WTC11 (cell line): Measurements from ENCODE around the gene MLLT1. TPM values are rescaled to one million over a fixed set of nuclear protein-coding genes. Genes with fewer than 3 reads are reported as not detected.

Experiments
- ATAC-seq: fragments of 200-7000 bp; cut with Tn5 transposase; 2 replicates; pipeline ENCODE4 v1.10.0; 2021; ENCODE audit warnings: mild to moderate bottlenecking, moderate library complexity
- CTCF ChIA-PET: fragments of 300-600 bp; sonication (Branson Sonifier 250); formaldehyde crosslinking; loops from one replicate; lab custom pipeline; 2021; ENCODE audit warnings: antibody characterized with exemption; lab: Charles Lee
- POLR2A ChIA-PET: fragments of 350-600 bp; sonication (Branson Sonifier 250); formaldehyde crosslinking; loops from one replicate; lab custom pipeline; 2021; ENCODE audit warnings: antibody characterized with exemption; lab: Charles Lee
- DNase-seq: peaks from one replicate; pipeline ENCODE4 v3.0.0; 2021; ENCODE audit warnings: low spot score
- H3K27ac Mint-ChIP-seq: 2 replicates; pipeline ENCODE4 v1.8.0; 2021; ENCODE audit warnings: mixed read lengths
- H3K27me3 Mint-ChIP-seq: 2 replicates; pipeline ENCODE4 v1.8.0; 2021; ENCODE audit warnings: low read depth, mild to moderate bottlenecking, moderate library complexity, mixed read lengths
- H3K36me3 Mint-ChIP-seq: 2 replicates; pipeline ENCODE4 v1.8.0; 2021; ENCODE audit warnings: mixed read lengths
- H3K4me1 Mint-ChIP-seq: 2 replicates; pipeline ENCODE4 v1.8.0; 2022; ENCODE audit warnings: mixed read lengths
- H3K4me3 Mint-ChIP-seq: 2 replicates; pipeline ENCODE4 v1.8.0; 2021; ENCODE audit warnings: mild to moderate bottlenecking, moderate library complexity, mixed read lengths
- H3K9me3 Mint-ChIP-seq: 2 replicates; pipeline ENCODE4 v1.8.0; 2021; ENCODE audit warnings: mixed read lengths
- ESRRA ChIP-seq: sonication (generic); formaldehyde crosslinking; IDR thresholded peaks from 2 replicates; pipeline ENCODE4 v1.8.1; 2022; ENCODE audit warnings: mild to moderate bottlenecking, missing genetic modification reagents, borderline replicate concordance
- FOXK1 ChIP-seq: sonication (generic); formaldehyde crosslinking; IDR thresholded peaks from 2 replicates; pipeline ENCODE4 v1.8.0; 2022; ENCODE audit warnings: mild to moderate bottlenecking, moderate library complexity, missing genetic modification reagents
- FOXP1 ChIP-seq: sonication (generic); formaldehyde crosslinking; IDR thresholded peaks from 2 replicates; pipeline ENCODE4 v1.8.0; 2022; ENCODE audit warnings: missing genetic modification reagents, mild to moderate bottlenecking, moderate library complexity, borderline replicate concordance
- GRHL2 ChIP-seq: fragments of 250-450 bp; sonication (Bioruptor Pico); IDR thresholded peaks from 2 replicates; pipeline ENCODE4 v1.8.0; 2022; ENCODE audit warnings: mild to moderate bottlenecking, moderate library complexity; ENCODE audit not compliant: insufficient replicate concordance, severe bottlenecking
- HMGA2 ChIP-seq: fragments of 250-450 bp; sonication (Bioruptor Pico); IDR thresholded peaks from 2 replicates; pipeline ENCODE4 v1.4.0; 2021; ENCODE audit warnings: mild to moderate bottlenecking, moderate library complexity
- JAZF1 ChIP-seq: fragments of 250-450 bp; sonication (Bioruptor Pico); IDR thresholded peaks from 2 replicates; pipeline ENCODE4 v1.9.0; 2021; ENCODE audit warnings: moderate library complexity, mild to moderate bottlenecking, inconsistent platforms
- NR1H2 ChIP-seq: sonication (generic); formaldehyde crosslinking; IDR thresholded peaks from 2 replicates; pipeline ENCODE4 v1.9.0; 2021; ENCODE audit warnings: mild to moderate bottlenecking, moderate library complexity, missing genetic modification reagents
- PRRX2 ChIP-seq: fragments of 250-450 bp; sonication (Bioruptor Pico); IDR thresholded peaks from 2 replicates; pipeline ENCODE4 v1.8.0; 2021; ENCODE audit warnings: mild to moderate bottlenecking
- SOX15 ChIP-seq: fragments of 250-450 bp; sonication (Bioruptor Pico); IDR thresholded peaks from 2 replicates; pipeline ENCODE4 v1.9.0; 2021; ENCODE audit warnings: mild to moderate bottlenecking
- SP1 ChIP-seq: sonication (generic); formaldehyde crosslinking; conservative IDR thresholded peaks from 2 replicates; pipeline ENCODE4 v1.8.1; 2022; ENCODE audit warnings: missing genetic modification reagents
- TCF7 ChIP-seq: sonication (generic); formaldehyde crosslinking; IDR thresholded peaks from 2 replicates; pipeline ENCODE4 v1.8.0; 2022; ENCODE audit warnings: mild to moderate bottlenecking, low read depth, missing genetic modification reagents, moderate library complexity
- TEAD1 ChIP-seq: sonication (generic); formaldehyde crosslinking; IDR thresholded peaks from 2 replicates; pipeline ENCODE4 v1.8.0; 2022; ENCODE audit warnings: mild to moderate bottlenecking, missing genetic modification reagents
- TEAD4 ChIP-seq: sonication (generic); formaldehyde crosslinking; IDR thresholded peaks from 2 replicates; pipeline ENCODE4 v1.8.0; 2022; ENCODE audit warnings: mild to moderate bottlenecking, missing genetic modification reagents
- TP53 ChIP-seq: sonication (generic); formaldehyde crosslinking; IDR thresholded peaks from 2 replicates; pipeline ENCODE4 v1.8.1; 2023; ENCODE audit warnings: mild to moderate bottlenecking, missing genetic modification reagents
- ZBTB21 ChIP-seq: sonication (generic); formaldehyde crosslinking; IDR thresholded peaks from 2 replicates; pipeline ENCODE4 v1.8.1; 2023; ENCODE audit warnings: mild to moderate bottlenecking, missing genetic modification reagents, borderline replicate concordance
- ZNF138 ChIP-seq: sonication (generic); formaldehyde crosslinking; conservative IDR thresholded peaks from 2 replicates; pipeline ENCODE4 v1.8.1; 2022; ENCODE audit warnings: mild to moderate bottlenecking, moderate library complexity, missing genetic modification reagents
- ZNF317 ChIP-seq: sonication (generic); formaldehyde crosslinking; IDR thresholded peaks from 2 replicates; pipeline ENCODE4 v1.8.1; 2023; ENCODE audit warnings: low read depth, mild to moderate bottlenecking, moderate library complexity, missing genetic modification reagents, borderline replicate concordance
- total RNA-seq: library from RNA; stranded (reverse); gene quantifications from 3 replicates; pipeline ENCODE4 v1.2.3, GENCODE V29; 2021
- TF ChIP-seq, protein P1 (sequence below): fragments of 250-450 bp; sonication (Bioruptor Pico); IDR thresholded peaks from 2 replicates; pipeline ENCODE4 v1.8.0; 2021; ENCODE audit warnings: mild to moderate bottlenecking
- TF ChIP-seq, protein P2 (sequence below): fragments of 250-450 bp; sonication (Bioruptor Pico); conservative IDR thresholded peaks from 2 replicates; pipeline ENCODE4 v1.9.0; 2021; ENCODE audit warnings: mild to moderate bottlenecking
- TF ChIP-seq, protein P3 (sequence below): sonication (generic); formaldehyde crosslinking; conservative IDR thresholded peaks from 2 replicates; pipeline ENCODE4 v1.8.1; 2022; ENCODE audit warnings: mild to moderate bottlenecking, missing genetic modification reagents
- TF ChIP-seq, protein P4 (sequence below): sonication (generic); formaldehyde crosslinking; IDR thresholded peaks from 2 replicates; pipeline ENCODE4 v1.8.0; 2023; ENCODE audit warnings: mild to moderate bottlenecking, missing genetic modification reagents
- TF ChIP-seq, protein P5 (sequence below): fragments of 250-450 bp; sonication (Bioruptor Pico); IDR thresholded peaks from 2 replicates; pipeline ENCODE4 v2.1.2; 2022; ENCODE audit warnings: mild to moderate bottlenecking, moderate library complexity
- TF ChIP-seq, protein P6 (sequence below): sonication (generic); formaldehyde crosslinking; IDR thresholded peaks from 2 replicates; pipeline ENCODE4 v1.8.1; 2023; ENCODE audit warnings: mild to moderate bottlenecking, missing genetic modification reagents
- TF ChIP-seq, protein P7 (sequence below): sonication (generic); formaldehyde crosslinking; IDR thresholded peaks from 2 replicates; pipeline ENCODE4 v1.8.1; 2022; ENCODE audit warnings: mild to moderate bottlenecking, moderate library complexity, missing genetic modification reagents

Gene MLLT1
- total RNA-seq, 1 experiment from 2014 or later: 58.2 TPM

DNA sequence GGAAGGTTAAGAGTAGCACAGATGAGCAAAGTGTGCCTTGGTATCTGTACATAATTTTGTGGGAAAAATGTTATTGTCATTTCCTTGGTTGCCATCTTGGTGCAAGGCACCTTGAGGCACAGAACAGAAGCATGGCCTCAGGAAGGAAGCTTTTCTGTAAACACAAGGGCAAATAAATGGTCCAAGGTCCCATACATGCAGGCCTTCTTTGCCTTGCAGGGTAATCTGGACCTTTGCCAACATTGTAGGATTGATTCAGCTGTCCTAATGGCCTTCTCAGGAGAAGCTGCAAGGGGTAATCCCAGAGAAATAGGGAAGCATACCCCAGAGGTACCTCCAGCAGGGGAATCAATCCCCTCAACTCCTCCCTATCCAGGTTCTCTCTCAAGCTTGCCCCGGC is 9.0 kb upstream of the MLLT1 start (continued):
- no peak for TF ChIP-seq FOXP1 (CRISPR knock-in tag)
- TF ChIP-seq, protein P1, sequence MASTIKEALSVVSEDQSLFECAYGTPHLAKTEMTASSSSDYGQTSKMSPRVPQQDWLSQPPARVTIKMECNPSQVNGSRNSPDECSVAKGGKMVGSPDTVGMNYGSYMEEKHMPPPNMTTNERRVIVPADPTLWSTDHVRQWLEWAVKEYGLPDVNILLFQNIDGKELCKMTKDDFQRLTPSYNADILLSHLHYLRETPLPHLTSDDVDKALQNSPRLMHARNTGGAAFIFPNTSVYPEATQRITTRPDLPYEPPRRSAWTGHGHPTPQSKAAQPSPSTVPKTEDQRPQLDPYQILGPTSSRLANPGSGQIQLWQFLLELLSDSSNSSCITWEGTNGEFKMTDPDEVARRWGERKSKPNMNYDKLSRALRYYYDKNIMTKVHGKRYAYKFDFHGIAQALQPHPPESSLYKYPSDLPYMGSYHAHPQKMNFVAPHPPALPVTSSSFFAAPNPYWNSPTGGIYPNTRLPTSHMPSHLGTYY (CRISPR knock-in tag): no peak
- TF ChIP-seq, protein P2, sequence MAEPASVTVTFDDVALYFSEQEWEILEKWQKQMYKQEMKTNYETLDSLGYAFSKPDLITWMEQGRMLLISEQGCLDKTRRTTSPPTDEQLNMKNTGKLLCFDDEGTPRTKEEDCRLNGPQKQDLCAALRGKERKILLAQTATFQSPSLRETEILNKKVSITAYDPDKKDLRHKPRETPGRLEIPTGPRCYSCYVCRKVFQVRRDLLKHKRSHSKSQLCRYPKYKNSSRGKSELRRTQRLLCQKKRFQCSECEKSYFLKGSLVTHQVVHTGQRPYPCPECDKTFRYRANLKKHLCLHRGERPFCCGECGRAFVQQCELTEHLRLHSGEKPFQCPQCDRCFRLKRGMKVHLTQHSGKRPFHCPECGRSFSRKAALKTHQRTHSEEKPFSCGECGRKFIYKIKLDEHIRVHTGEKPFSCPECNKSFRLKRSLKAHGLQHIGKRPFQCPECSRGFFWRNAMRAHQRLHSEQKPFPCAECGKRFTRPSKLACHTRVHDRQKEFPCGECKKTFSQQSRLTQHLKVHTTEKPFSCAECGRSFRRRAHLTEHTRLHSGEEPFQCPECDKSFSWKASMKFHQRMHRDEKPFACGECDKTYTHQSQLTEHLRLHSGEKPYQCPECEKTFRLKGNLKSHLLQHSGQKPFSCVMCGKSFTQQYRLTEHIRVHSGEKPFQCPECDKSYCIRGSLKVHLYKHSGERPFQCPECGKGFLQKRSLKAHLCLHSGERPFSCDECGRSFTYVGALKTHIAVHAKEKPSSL (CRISPR knock-in tag): no peak

DNA sequence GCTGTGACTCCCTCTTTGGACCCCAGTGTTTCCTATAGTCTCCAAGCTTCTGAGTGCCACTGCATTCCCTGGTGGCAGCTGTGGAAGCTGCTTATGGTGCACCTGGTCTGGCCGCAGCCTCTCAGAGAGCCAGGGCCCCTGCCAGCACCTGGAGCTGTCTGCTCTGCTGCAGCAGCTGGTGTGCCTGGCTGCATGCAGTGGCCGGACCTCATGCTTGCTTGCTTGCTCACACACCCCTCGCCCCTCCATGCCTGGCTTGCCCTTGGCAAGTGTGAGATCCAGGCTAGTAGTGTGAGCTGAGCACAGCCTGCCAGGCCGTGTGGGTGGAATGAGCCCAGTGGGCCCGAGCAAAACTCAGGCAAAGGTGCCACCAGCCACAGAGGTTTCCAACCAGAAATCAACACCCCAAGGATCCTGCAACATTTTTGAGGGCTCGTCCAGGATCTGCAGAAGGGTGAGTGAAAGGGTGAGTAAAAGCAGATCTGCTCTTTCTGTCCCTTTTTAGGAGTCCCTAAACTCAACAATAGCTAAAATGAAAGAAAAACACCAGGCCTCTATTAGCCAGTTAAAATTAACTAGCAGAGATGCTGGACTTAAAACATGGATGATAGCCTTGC is 7.6 kb upstream of the MLLT1 start:
- Mint-ChIP-seq H3K4me3 (no peak overlapping the region), H3K27me3 (peaks cover 39% of the 10 kb centered on the region), H3K36me3 (peaks cover 37% of the 10 kb centered on the region), H3K4me1 (no peaks in the 10 kb centered on the region), H3K27ac (no peak overlapping the region), H3K9me3 (peaks cover 51% of the 10 kb centered on the region)
- no peak for ATAC-seq
- ChIA-PET CTCF (interaction anchor here (0.6 kb wide), 1 partner anchor 513 kb away, joined by 4 read pairs; no protein-coding TSS in a partner anchor), POLR2A (no interaction called here)
- DNase-seq: no peak
- no peak for TF ChIP-seq PRRX2 (CRISPR knock-in tag)
- TF ChIP-seq, protein P3, sequence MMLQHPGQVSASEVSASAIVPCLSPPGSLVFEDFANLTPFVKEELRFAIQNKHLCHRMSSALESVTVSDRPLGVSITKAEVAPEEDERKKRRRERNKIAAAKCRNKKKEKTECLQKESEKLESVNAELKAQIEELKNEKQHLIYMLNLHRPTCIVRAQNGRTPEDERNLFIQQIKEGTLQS (CRISPR knock-in tag): no peak
- TF ChIP-seq TEAD1: no peak
- TF ChIP-seq ESRRA (CRISPR knock-in tag): no peak
- TF ChIP-seq ZBTB21 (CRISPR knock-in tag): no peak
- TF ChIP-seq, all 79 proteins: peak for 0

DNA sequence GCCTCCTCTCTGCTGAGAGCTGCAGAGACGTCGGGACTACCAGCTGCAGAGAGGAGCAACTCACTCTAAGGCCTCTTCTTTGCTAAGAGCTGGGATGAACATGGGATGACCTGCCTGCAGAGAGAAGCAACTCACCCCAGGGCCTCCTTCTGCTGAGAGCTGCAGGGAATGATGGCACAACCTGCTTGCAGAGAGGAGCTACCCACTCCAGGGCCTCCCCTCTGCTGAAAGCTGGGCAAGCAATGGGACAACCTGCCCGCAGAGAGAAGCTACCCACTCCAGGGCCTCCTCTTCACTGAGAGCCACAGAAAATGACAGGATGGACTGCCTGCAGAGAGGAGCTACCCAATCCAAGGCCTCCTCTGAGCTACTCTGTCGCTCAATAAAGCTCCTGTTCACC is 6.9 kb upstream of the MLLT1 start:
- CTCF ChIA-PET: no interaction called here
- H3K4me1 Mint-ChIP-seq: no peaks in the 10 kb centered on the region
- peaks cover 51% of the 10 kb centered on the region for H3K9me3 Mint-ChIP-seq
- POLR2A ChIA-PET: no interaction called here
- peaks cover 31% of the 10 kb centered on the region for H3K36me3 Mint-ChIP-seq
- no peak overlapping the region for H3K4me3 Mint-ChIP-seq
- no peak for ATAC-seq
- DNase-seq: no peak
- no peak overlapping the region for H3K27ac Mint-ChIP-seq
- peaks cover 40% of the 10 kb centered on the region for H3K27me3 Mint-ChIP-seq
- TF ChIP-seq SOX15 (CRISPR knock-in tag) (no peak), ZBTB21 (CRISPR knock-in tag) (no peak), JAZF1 (CRISPR knock-in tag) (no peak), HMGA2 (CRISPR knock-in tag) (no peak), SP1 (CRISPR knock-in tag) (no peak), TP53 (CRISPR knock-in tag) (no peak), ZNF138 (CRISPR knock-in tag) (no peak), TCF7 (CRISPR knock-in tag) (no peak), NR1H2 (CRISPR knock-in tag) (no peak), GRHL2 (CRISPR knock-in tag) (no peak), ZNF317 (no peak), TEAD4 (CRISPR knock-in tag) (no peak), FOXK1 (CRISPR knock-in tag) (no peak)
- TF ChIP-seq, protein P4, sequence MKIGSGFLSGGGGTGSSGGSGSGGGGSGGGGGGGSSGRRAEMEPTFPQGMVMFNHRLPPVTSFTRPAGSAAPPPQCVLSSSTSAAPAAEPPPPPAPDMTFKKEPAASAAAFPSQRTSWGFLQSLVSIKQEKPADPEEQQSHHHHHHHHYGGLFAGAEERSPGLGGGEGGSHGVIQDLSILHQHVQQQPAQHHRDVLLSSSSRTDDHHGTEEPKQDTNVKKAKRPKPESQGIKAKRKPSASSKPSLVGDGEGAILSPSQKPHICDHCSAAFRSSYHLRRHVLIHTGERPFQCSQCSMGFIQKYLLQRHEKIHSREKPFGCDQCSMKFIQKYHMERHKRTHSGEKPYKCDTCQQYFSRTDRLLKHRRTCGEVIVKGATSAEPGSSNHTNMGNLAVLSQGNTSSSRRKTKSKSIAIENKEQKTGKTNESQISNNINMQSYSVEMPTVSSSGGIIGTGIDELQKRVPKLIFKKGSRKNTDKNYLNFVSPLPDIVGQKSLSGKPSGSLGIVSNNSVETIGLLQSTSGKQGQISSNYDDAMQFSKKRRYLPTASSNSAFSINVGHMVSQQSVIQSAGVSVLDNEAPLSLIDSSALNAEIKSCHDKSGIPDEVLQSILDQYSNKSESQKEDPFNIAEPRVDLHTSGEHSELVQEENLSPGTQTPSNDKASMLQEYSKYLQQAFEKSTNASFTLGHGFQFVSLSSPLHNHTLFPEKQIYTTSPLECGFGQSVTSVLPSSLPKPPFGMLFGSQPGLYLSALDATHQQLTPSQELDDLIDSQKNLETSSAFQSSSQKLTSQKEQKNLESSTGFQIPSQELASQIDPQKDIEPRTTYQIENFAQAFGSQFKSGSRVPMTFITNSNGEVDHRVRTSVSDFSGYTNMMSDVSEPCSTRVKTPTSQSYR (CRISPR knock-in tag): no peak
- TF ChIP-seq, protein P5, sequence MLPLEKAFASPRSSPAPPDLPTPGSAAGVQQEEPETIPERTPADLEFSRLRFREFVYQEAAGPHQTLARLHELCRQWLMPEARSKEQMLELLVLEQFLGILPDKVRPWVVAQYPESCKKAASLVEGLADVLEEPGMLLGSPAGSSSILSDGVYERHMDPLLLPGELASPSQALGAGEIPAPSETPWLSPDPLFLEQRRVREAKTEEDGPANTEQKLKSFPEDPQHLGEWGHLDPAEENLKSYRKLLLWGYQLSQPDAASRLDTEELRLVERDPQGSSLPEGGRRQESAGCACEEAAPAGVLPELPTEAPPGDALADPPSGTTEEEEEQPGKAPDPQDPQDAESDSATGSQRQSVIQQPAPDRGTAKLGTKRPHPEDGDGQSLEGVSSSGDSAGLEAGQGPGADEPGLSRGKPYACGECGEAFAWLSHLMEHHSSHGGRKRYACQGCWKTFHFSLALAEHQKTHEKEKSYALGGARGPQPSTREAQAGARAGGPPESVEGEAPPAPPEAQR (CRISPR knock-in tag): no peak
- TF ChIP-seq, protein P6, sequence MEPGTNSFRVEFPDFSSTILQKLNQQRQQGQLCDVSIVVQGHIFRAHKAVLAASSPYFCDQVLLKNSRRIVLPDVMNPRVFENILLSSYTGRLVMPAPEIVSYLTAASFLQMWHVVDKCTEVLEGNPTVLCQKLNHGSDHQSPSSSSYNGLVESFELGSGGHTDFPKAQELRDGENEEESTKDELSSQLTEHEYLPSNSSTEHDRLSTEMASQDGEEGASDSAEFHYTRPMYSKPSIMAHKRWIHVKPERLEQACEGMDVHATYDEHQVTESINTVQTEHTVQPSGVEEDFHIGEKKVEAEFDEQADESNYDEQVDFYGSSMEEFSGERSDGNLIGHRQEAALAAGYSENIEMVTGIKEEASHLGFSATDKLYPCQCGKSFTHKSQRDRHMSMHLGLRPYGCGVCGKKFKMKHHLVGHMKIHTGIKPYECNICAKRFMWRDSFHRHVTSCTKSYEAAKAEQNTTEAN (CRISPR knock-in tag): no peak
- TF ChIP-seq, protein P7, sequence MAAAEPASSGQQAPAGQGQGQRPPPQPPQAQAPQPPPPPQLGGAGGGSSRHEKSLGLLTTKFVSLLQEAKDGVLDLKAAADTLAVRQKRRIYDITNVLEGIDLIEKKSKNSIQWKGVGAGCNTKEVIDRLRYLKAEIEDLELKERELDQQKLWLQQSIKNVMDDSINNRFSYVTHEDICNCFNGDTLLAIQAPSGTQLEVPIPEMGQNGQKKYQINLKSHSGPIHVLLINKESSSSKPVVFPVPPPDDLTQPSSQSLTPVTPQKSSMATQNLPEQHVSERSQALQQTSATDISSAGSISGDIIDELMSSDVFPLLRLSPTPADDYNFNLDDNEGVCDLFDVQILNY (CRISPR knock-in tag): no peak
